Tibial artery (tissue), 4 donors: ENCODE measurements around the gene SIK1.

Source experiments
- DNase-seq, 2 donors: peaks; one replicate each; pipeline ENCODE4 v3.0.0-alpha.2; 2019
- H3K27ac ChIP-seq, 2 donors: fragments of 200-600 bp; sonication (generic) in 1 of 2; 1 replicate in 1 of 2; 2 replicates in 1 of 2; pipeline ENCODE4 v1.5.1; 2018 to 2019; ENCODE audit warnings: mild to moderate bottlenecking in 1 of 2
- H3K27me3 ChIP-seq, 2 donors: fragments of 200-600 bp; sonication (generic) in 1 of 2; one replicate each; pipeline versions ENCODE4 v1.5.1 to v1.6.0; 2016 to 2019
- H3K36me3 ChIP-seq, 3 donors: fragments of 200-600 bp; sonication (generic) in 2 of 3; one replicate each; pipeline ENCODE4 v1.5.1; 2016 to 2019; ENCODE audit warnings: mild to moderate bottlenecking in 2 of 3
- H3K4me1 ChIP-seq, 4 donors: fragments of 200-600 bp; sonication (generic) in 2 of 4; 1 replicate in 3 of 4; 2 replicates in 1 of 4; pipeline ENCODE4 v1.5.1; 2016 to 2019
- H3K4me3 ChIP-seq, 2 donors: fragments of 200-600 bp; sonication (generic) in 1 of 2; 1 replicate in 1 of 2; 2 replicates in 1 of 2; pipeline ENCODE4 v1.5.1; 2018 to 2019; ENCODE audit warnings: mild to moderate bottlenecking in 2 of 2
- H3K9me3 ChIP-seq, 3 donors: fragments of 200-600 bp; sonication (generic) in 1 of 3; one replicate each; pipeline ENCODE4 v1.5.1; 2016 to 2019
- CTCF ChIP-seq, 2 experiments: fragments of 200-600 bp in 1 of 2; fragments of 450-650 bp in 1 of 2; IDR thresholded peaks; one replicate each; pipeline ENCODE4 v1.5.1; 2017 to 2019; ENCODE audit warnings: antibody characterized with exemption in 2 of 2, mild to moderate bottlenecking in 1 of 2, moderate library complexity in 1 of 2
- intact Hi-C: fragments of 100-400 bp; cut with DNase I; formaldehyde crosslinking; loops from one replicate; pipeline ENCODE4 v1.15.0; 2023; ENCODE audit warnings: low total_unique reads

SIK1 gene

GRCh38 chr21:43367859-43368258 is 59.1 kb downstream of the SIK1 start:
- Histone ChIP-seq H3K36me3 (no peaks in the 10 kb centered on the region), H3K27ac (no peak overlapping the region), H3K9me3 (no peaks in the 10 kb centered on the region), H3K4me1 (no peaks in the 10 kb centered on the region), H3K27me3 (peaks cover 0 to 35% of the 10 kb centered on the region in 2 donors), H3K4me3 (no peak overlapping the region)
- intact Hi-C loops: no loop called here
- no peak for DNase-seq
- TF ChIP-seq CTCF (IDR thresholded peaks at IDR 0.05): no peak

- no peak for DNase-seq
- no peak for TF ChIP-seq CTCF (IDR thresholded peaks at IDR 0.05)
- Histone ChIP-seq H3K27ac (no peak overlapping the region), H3K27me3 (peaks cover 0 to 35% of the 10 kb centered on the region in 2 donors), H3K4me1 (peaks cover 0 to 3% (median 1%) of the 10 kb centered on the region in 4 donors), H3K9me3 (no peaks in the 10 kb centered on the region), H3K36me3 (no peaks in the 10 kb centered on the region), H3K4me3 (no peak overlapping the region)
- intact Hi-C loops: no loop called here
Observed at GRCh38 chr21:43367296-43367695, 59.6 kb downstream of the SIK1 start.

GRCh38 chr21:43366656-43367055 is 60.3 kb downstream of the SIK1 start:
- H3K27ac ChIP-seq: no peak overlapping the region
- no peak overlapping the region for H3K4me3 ChIP-seq
- intact Hi-C loops: no loop called here
- peaks cover 0 to 42% of the 10 kb centered on the region in 2 donors for H3K27me3 ChIP-seq
- no peaks in the 10 kb centered on the region for H3K36me3 ChIP-seq
- H3K9me3 ChIP-seq: no peaks in the 10 kb centered on the region
- DNase-seq: no peak
- no peak for TF ChIP-seq CTCF (IDR thresholded peaks at IDR 0.05)
- peaks cover 0 to 9% (median 4%) of the 10 kb centered on the region in 4 donors for H3K4me1 ChIP-seq

GRCh38 chr21:43365611-43366426 is 61.1 kb downstream of the SIK1 start:
- Histone ChIP-seq H3K36me3 (no peaks in the 10 kb centered on the region), H3K27me3 (peaks cover 0 to 49% of the 10 kb centered on the region in 2 donors), H3K4me1 (peaks cover 0 to 13% (median 5%) of the 10 kb centered on the region in 4 donors), H3K9me3 (no peaks in the 10 kb centered on the region), H3K4me3 (no peak overlapping the region), H3K27ac (no peak overlapping the region)
- TF ChIP-seq CTCF (IDR thresholded peaks at IDR 0.05): no peak
- no peak for DNase-seq
- intact Hi-C loops: no loop called here

- no peak for DNase-seq
- intact Hi-C loops: no loop called here
- no peak for TF ChIP-seq CTCF (IDR thresholded peaks at IDR 0.05)
Observed at GRCh38 chr21:43364851-43365424, 62.0 kb downstream of the SIK1 start.

More at GRCh38 chr21:43364851-43365424, 62.0 kb downstream of the SIK1 start:
- Histone ChIP-seq H3K27me3 (peaks cover 0 to 54% of the 10 kb centered on the region in 2 donors), H3K36me3 (no peaks in the 10 kb centered on the region), H3K9me3 (no peaks in the 10 kb centered on the region), H3K27ac (no peak overlapping the region), H3K4me1 (peaks cover 0 to 13% (median 5%) of the 10 kb centered on the region in 4 donors), H3K4me3 (no peak overlapping the region)
